WTC11 (cell line): ENCODE data around the gene SCOC. TPM values are rescaled to one million over a fixed set of nuclear protein-coding genes. Genes with fewer than 3 reads are reported as not detected.
A peak's percentile ranks its signal among the peaks of the same experiment; 100 is the strongest.

Source experiments
- ATAC-seq: fragments of 200-7000 bp; cut with Tn5 transposase; 2 replicates; pipeline ENCODE4 v1.10.0; 2021; ENCODE audit warnings: mild to moderate bottlenecking, moderate library complexity
- CTCF ChIA-PET: fragments of 300-600 bp; sonication (Branson Sonifier 250); formaldehyde crosslinking; loops from one replicate; lab custom pipeline; 2021; ENCODE audit warnings: antibody characterized with exemption; lab: Charles Lee
- POLR2A ChIA-PET: fragments of 350-600 bp; sonication (Branson Sonifier 250); formaldehyde crosslinking; loops from one replicate; lab custom pipeline; 2021; ENCODE audit warnings: antibody characterized with exemption; lab: Charles Lee
- DNase-seq: peaks from one replicate; pipeline ENCODE4 v3.0.0; 2021; ENCODE audit warnings: low spot score
- H3K27ac Mint-ChIP-seq: 2 replicates; pipeline ENCODE4 v1.8.0; 2021; ENCODE audit warnings: mixed read lengths
- H3K27me3 Mint-ChIP-seq: 2 replicates; pipeline ENCODE4 v1.8.0; 2021; ENCODE audit warnings: low read depth, mild to moderate bottlenecking, moderate library complexity, mixed read lengths
- H3K36me3 Mint-ChIP-seq: 2 replicates; pipeline ENCODE4 v1.8.0; 2021; ENCODE audit warnings: mixed read lengths
- H3K4me1 Mint-ChIP-seq: 2 replicates; pipeline ENCODE4 v1.8.0; 2022; ENCODE audit warnings: mixed read lengths
- H3K4me3 Mint-ChIP-seq: 2 replicates; pipeline ENCODE4 v1.8.0; 2021; ENCODE audit warnings: mild to moderate bottlenecking, moderate library complexity, mixed read lengths
- H3K9me3 Mint-ChIP-seq: 2 replicates; pipeline ENCODE4 v1.8.0; 2021; ENCODE audit warnings: mixed read lengths
- EMX1 ChIP-seq: fragments of 250-450 bp; sonication (Bioruptor Pico); IDR thresholded peaks from 2 replicates; pipeline ENCODE4 v1.8.0; 2021; ENCODE audit warnings: mild to moderate bottlenecking
- ESRRA ChIP-seq: sonication (generic); formaldehyde crosslinking; IDR thresholded peaks from 2 replicates; pipeline ENCODE4 v1.8.1; 2022; ENCODE audit warnings: mild to moderate bottlenecking, missing genetic modification reagents, borderline replicate concordance
- GRHL2 ChIP-seq: fragments of 250-450 bp; sonication (Bioruptor Pico); IDR thresholded peaks from 2 replicates; pipeline ENCODE4 v1.8.0; 2022; ENCODE audit warnings: mild to moderate bottlenecking, moderate library complexity; ENCODE audit not compliant: insufficient replicate concordance, severe bottlenecking
- GTF2I ChIP-seq: fragments of 250-450 bp; sonication (Bioruptor Pico); conservative IDR thresholded peaks from 2 replicates; pipeline ENCODE4 v1.4.0; 2021; ENCODE audit warnings: mild to moderate bottlenecking
- HMGXB4 ChIP-seq: sonication (generic); formaldehyde crosslinking; IDR thresholded peaks from 2 replicates; pipeline ENCODE4 v1.8.1; 2023; ENCODE audit warnings: mild to moderate bottlenecking, moderate library complexity, missing genetic modification reagents
- IRF1 ChIP-seq: sonication (generic); formaldehyde crosslinking; IDR thresholded peaks from 2 replicates; pipeline ENCODE4 v1.8.0; 2023; ENCODE audit warnings: missing genetic modification reagents
- IRF2 ChIP-seq: sonication (generic); formaldehyde crosslinking; IDR thresholded peaks from 2 replicates; pipeline ENCODE4 v1.8.0; 2022; ENCODE audit warnings: low read depth, missing genetic modification reagents, borderline replicate concordance
- JAZF1 ChIP-seq: fragments of 250-450 bp; sonication (Bioruptor Pico); IDR thresholded peaks from 2 replicates; pipeline ENCODE4 v1.9.0; 2021; ENCODE audit warnings: moderate library complexity, mild to moderate bottlenecking, inconsistent platforms
- JUN ChIP-seq: sonication (generic); formaldehyde crosslinking; IDR thresholded peaks from 2 replicates; pipeline ENCODE4 v1.8.0; 2023; ENCODE audit warnings: mild to moderate bottlenecking, missing genetic modification reagents
- MXD4 ChIP-seq: fragments of 250-450 bp; sonication (Bioruptor Pico); IDR thresholded peaks from 2 replicates; pipeline ENCODE4 v1.8.0; 2021; ENCODE audit warnings: mild to moderate bottlenecking, moderate library complexity, borderline replicate concordance
- MYBL2 ChIP-seq: sonication (generic); formaldehyde crosslinking; IDR thresholded peaks from 2 replicates; pipeline ENCODE4 v1.8.1; 2023; ENCODE audit warnings: mild to moderate bottlenecking, moderate library complexity, missing genetic modification reagents
- NFE2L1 ChIP-seq: sonication (generic); formaldehyde crosslinking; IDR thresholded peaks from 2 replicates; pipeline ENCODE4 v1.8.1; 2023; ENCODE audit warnings: missing genetic modification reagents
- PRRX2 ChIP-seq: fragments of 250-450 bp; sonication (Bioruptor Pico); IDR thresholded peaks from 2 replicates; pipeline ENCODE4 v1.8.0; 2021; ENCODE audit warnings: mild to moderate bottlenecking
- SOX15 ChIP-seq: fragments of 250-450 bp; sonication (Bioruptor Pico); IDR thresholded peaks from 2 replicates; pipeline ENCODE4 v1.9.0; 2021; ENCODE audit warnings: mild to moderate bottlenecking
- TEAD4 ChIP-seq: sonication (generic); formaldehyde crosslinking; IDR thresholded peaks from 2 replicates; pipeline ENCODE4 v1.8.0; 2022; ENCODE audit warnings: mild to moderate bottlenecking, missing genetic modification reagents
- TP53 ChIP-seq: sonication (generic); formaldehyde crosslinking; IDR thresholded peaks from 2 replicates; pipeline ENCODE4 v1.8.1; 2023; ENCODE audit warnings: mild to moderate bottlenecking, missing genetic modification reagents
- ZNF121 ChIP-seq: sonication (generic); formaldehyde crosslinking; IDR thresholded peaks from 2 replicates; pipeline ENCODE4 v1.8.0; 2023; ENCODE audit warnings: missing genetic modification reagents
- ZNF232 ChIP-seq: sonication (generic); formaldehyde crosslinking; IDR thresholded peaks from 2 replicates; pipeline ENCODE4 v1.8.0; 2022; ENCODE audit warnings: mild to moderate bottlenecking, missing genetic modification reagents
- ZNF317 ChIP-seq: sonication (generic); formaldehyde crosslinking; IDR thresholded peaks from 2 replicates; pipeline ENCODE4 v1.8.1; 2023; ENCODE audit warnings: low read depth, mild to moderate bottlenecking, moderate library complexity, missing genetic modification reagents, borderline replicate concordance
- ZNF423 ChIP-seq: fragments of 250-450 bp; sonication (Bioruptor Pico); IDR thresholded peaks from 2 replicates; pipeline ENCODE4 v2.1.2; 2022; ENCODE audit warnings: mild to moderate bottlenecking, moderate library complexity
- ZNF671 ChIP-seq: fragments of 250-450 bp; sonication (Bioruptor Pico); IDR thresholded peaks from 2 replicates; pipeline ENCODE4 v1.8.0; 2021; ENCODE audit warnings: mild to moderate bottlenecking
- total RNA-seq: library from RNA; stranded (reverse); gene quantifications from 3 replicates; pipeline ENCODE4 v1.2.3, GENCODE V29; 2021
- TF ChIP-seq, protein P1 (sequence below): sonication (generic); formaldehyde crosslinking; IDR thresholded peaks from 2 replicates; pipeline ENCODE4 v1.8.0; 2023; ENCODE audit warnings: missing genetic modification reagents, mild to moderate bottlenecking, borderline replicate concordance
- TF ChIP-seq, protein P2 (sequence below): sonication (generic); formaldehyde crosslinking; conservative IDR thresholded peaks from 2 replicates; pipeline ENCODE4 v1.8.1; 2023; ENCODE audit warnings: mild to moderate bottlenecking, low read depth, missing genetic modification reagents, moderate library complexity
- TF ChIP-seq, protein P3 (sequence below): fragments of 250-450 bp; sonication (Bioruptor Pico); IDR thresholded peaks from 2 replicates; pipeline ENCODE4 v1.9.0; 2021; ENCODE audit warnings: moderate library complexity, mild to moderate bottlenecking, inconsistent platforms, borderline replicate concordance

The SCOC gene
- total RNA-seq, 1 experiment from 2014 or later = 33.0 TPM

- H3K4me1 Mint-ChIP-seq = 0 out of 2 replicates have a peak, but pooled peaks cover 2% of the 10 kb centered on the region
- no peaks in the 10 kb centered on the region for H3K36me3 Mint-ChIP-seq
- TF ChIP-seq EMX1 (CRISPR knock-in tag) (no peak), ZNF317 (CRISPR knock-in tag) (no peak), MYBL2 (CRISPR knock-in tag) (no peak), IRF2 (no peak), GTF2I (CRISPR knock-in tag) (no peak)
- ATAC-seq (no peak), DNase-seq (no peak)
- H3K27me3 Mint-ChIP-seq = no peaks in the 10 kb centered on the region
- POLR2A ChIA-PET = interaction anchor here (0.6 kb wide), 1 partner anchor 418 kb away, joined by 5 read pairs; no protein-coding TSS in a partner anchor
- H3K9me3 Mint-ChIP-seq = no peaks in the 10 kb centered on the region
- CTCF ChIA-PET = interaction anchor here (1.3 to 3.8 kb wide), 2 partner anchors 9 to 23 kb away, joined by 3 to 10 read pairs; partner anchors contain the start of gene SCOC
- no peak overlapping the region for H3K4me3 Mint-ChIP-seq
- H3K27ac Mint-ChIP-seq = 0 out of 2 replicates have a peak overlapping the region, but pooled peaks have one; percentile 20
Measured at GRCh38 chr4:140382732-140383131, 9.3 kb downstream of the SCOC start.

- no peak for TF ChIP-seq ZNF423 (CRISPR knock-in tag)
- TF ChIP-seq SOX15 (CRISPR knock-in tag) = no peak
- no peak for TF ChIP-seq TP53 (CRISPR knock-in tag)
- TF ChIP-seq JAZF1 (CRISPR knock-in tag) = no peak
- TF ChIP-seq, protein P1, sequence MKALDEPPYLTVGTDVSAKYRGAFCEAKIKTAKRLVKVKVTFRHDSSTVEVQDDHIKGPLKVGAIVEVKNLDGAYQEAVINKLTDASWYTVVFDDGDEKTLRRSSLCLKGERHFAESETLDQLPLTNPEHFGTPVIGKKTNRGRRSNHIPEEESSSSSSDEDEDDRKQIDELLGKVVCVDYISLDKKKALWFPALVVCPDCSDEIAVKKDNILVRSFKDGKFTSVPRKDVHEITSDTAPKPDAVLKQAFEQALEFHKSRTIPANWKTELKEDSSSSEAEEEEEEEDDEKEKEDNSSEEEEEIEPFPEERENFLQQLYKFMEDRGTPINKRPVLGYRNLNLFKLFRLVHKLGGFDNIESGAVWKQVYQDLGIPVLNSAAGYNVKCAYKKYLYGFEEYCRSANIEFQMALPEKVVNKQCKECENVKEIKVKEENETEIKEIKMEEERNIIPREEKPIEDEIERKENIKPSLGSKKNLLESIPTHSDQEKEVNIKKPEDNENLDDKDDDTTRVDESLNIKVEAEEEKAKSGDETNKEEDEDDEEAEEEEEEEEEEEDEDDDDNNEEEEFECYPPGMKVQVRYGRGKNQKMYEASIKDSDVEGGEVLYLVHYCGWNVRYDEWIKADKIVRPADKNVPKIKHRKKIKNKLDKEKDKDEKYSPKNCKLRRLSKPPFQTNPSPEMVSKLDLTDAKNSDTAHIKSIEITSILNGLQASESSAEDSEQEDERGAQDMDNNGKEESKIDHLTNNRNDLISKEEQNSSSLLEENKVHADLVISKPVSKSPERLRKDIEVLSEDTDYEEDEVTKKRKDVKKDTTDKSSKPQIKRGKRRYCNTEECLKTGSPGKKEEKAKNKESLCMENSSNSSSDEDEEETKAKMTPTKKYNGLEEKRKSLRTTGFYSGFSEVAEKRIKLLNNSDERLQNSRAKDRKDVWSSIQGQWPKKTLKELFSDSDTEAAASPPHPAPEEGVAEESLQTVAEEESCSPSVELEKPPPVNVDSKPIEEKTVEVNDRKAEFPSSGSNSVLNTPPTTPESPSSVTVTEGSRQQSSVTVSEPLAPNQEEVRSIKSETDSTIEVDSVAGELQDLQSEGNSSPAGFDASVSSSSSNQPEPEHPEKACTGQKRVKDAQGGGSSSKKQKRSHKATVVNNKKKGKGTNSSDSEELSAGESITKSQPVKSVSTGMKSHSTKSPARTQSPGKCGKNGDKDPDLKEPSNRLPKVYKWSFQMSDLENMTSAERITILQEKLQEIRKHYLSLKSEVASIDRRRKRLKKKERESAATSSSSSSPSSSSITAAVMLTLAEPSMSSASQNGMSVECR (CRISPR knock-in tag) = no peak
- TF ChIP-seq JUN = no peak
- TF ChIP-seq ESRRA (CRISPR knock-in tag) = no peak
- TF ChIP-seq, protein P2, sequence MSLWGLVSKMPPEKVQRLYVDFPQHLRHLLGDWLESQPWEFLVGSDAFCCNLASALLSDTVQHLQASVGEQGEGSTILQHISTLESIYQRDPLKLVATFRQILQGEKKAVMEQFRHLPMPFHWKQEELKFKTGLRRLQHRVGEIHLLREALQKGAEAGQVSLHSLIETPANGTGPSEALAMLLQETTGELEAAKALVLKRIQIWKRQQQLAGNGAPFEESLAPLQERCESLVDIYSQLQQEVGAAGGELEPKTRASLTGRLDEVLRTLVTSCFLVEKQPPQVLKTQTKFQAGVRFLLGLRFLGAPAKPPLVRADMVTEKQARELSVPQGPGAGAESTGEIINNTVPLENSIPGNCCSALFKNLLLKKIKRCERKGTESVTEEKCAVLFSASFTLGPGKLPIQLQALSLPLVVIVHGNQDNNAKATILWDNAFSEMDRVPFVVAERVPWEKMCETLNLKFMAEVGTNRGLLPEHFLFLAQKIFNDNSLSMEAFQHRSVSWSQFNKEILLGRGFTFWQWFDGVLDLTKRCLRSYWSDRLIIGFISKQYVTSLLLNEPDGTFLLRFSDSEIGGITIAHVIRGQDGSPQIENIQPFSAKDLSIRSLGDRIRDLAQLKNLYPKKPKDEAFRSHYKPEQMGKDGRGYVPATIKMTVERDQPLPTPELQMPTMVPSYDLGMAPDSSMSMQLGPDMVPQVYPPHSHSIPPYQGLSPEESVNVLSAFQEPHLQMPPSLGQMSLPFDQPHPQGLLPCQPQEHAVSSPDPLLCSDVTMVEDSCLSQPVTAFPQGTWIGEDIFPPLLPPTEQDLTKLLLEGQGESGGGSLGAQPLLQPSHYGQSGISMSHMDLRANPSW (CRISPR knock-in tag) = no peak
- TF ChIP-seq TEAD4 (CRISPR knock-in tag) = no peak
- no peak for TF ChIP-seq ZNF121 (CRISPR knock-in tag)
- TF ChIP-seq NFE2L1 (CRISPR knock-in tag) = no peak
- TF ChIP-seq PRRX2 (CRISPR knock-in tag) = no peak
- TF ChIP-seq ZNF671 (CRISPR knock-in tag) = no peak
- no peak for TF ChIP-seq MXD4
- no peak for TF ChIP-seq HMGXB4 (CRISPR knock-in tag)
- TF ChIP-seq GTF2I (CRISPR knock-in tag) = no peak
- TF ChIP-seq IRF1 (CRISPR knock-in tag) = no peak
- TF ChIP-seq GRHL2 (CRISPR knock-in tag) = no peak
- no peak for TF ChIP-seq ZNF232
- TF ChIP-seq, protein P3, sequence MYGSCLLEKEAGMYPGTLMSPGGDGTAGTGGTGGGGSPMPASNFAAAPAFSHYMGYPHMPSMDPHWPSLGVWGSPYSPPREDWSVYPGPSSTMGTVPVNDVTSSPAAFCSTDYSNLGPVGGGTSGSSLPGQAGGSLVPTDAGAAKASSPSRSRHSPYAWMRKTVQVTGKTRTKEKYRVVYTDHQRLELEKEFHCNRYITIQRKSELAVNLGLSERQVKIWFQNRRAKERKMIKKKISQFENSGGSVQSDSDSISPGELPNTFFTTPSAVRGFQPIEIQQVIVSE (CRISPR knock-in tag) = no peak
- H3K4me1 Mint-ChIP-seq = 0 out of 2 replicates have a peak, but pooled peaks cover 2% of the 10 kb centered on the region
- ATAC-seq = no peak
- no peaks in the 10 kb centered on the region for H3K27me3 Mint-ChIP-seq
- CTCF ChIA-PET = interaction anchor here (1.6 kb wide), 1 partner anchor 28 kb away, joined by 3 read pairs; no protein-coding TSS in a partner anchor
- POLR2A ChIA-PET = interaction anchor here (0.7 kb wide), 1 partner anchor 15 kb away, joined by 3 read pairs; the partner anchor contains the start of gene SCOC
- H3K36me3 Mint-ChIP-seq = no peaks in the 10 kb centered on the region
- H3K27ac Mint-ChIP-seq = no peak overlapping the region
- H3K4me3 Mint-ChIP-seq = no peak overlapping the region
- DNase-seq = no peak
- H3K9me3 Mint-ChIP-seq = no peaks in the 10 kb centered on the region
Measured at GRCh38 chr4:140388015-140388414, 14.6 kb downstream of the SCOC start.
